ENCODE measurements around the gene ILKAP. TPM values are rescaled to one million over a fixed set of nuclear protein-coding genes. Genes with fewer than 3 reads are reported as not detected.

The ILKAP gene
- total and polyA plus RNA-seq, 2 donors (not counting 1 experiment from before 2014, with no cell fraction given) = 82.5 to 98.6 TPM

GRCh38 chr2:238226698-238227586 is 23.4 kb upstream of the ILKAP start:
- H3K9ac ChIP-seq (ENCODE audit: low read length) = no peak overlapping the region
- DNase-seq (no peak), ATAC-seq (ENCODE audit: low read depth) (no peak)
- H3K4me3 ChIP-seq (ENCODE audit: control extremely low read depth in 1 of 5, extremely low read depth in 1 of 5, insufficient read depth in 1 of 5, low read depth in 2 of 5, low read length in 4 of 5) = no peak overlapping the region
- no peak overlapping the region for H3K27ac ChIP-seq (ENCODE audit: low read length in 2 of 2)
- H3K27me3 Mint-ChIP-seq = peaks cover 10% of the 10 kb centered on the region
- TF ChIP-seq EZH2 (IDR thresholded peaks at IDR 0.05; ENCODE audit: borderline replicate concordance, insufficient read depth, low read depth, low read length, poor library complexity, severe bottlenecking) = no peak
- TF ChIP-seq, protein P1, sequence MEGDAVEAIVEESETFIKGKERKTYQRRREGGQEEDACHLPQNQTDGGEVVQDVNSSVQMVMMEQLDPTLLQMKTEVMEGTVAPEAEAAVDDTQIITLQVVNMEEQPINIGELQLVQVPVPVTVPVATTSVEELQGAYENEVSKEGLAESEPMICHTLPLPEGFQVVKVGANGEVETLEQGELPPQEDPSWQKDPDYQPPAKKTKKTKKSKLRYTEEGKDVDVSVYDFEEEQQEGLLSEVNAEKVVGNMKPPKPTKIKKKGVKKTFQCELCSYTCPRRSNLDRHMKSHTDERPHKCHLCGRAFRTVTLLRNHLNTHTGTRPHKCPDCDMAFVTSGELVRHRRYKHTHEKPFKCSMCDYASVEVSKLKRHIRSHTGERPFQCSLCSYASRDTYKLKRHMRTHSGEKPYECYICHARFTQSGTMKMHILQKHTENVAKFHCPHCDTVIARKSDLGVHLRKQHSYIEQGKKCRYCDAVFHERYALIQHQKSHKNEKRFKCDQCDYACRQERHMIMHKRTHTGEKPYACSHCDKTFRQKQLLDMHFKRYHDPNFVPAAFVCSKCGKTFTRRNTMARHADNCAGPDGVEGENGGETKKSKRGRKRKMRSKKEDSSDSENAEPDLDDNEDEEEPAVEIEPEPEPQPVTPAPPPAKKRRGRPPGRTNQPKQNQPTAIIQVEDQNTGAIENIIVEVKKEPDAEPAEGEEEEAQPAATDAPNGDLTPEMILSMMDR (IDR thresholded peaks at IDR 0.05) = no peak
- no peaks in the 10 kb centered on the region for H3K9me3 Mint-ChIP-seq (ENCODE audit: insufficient read depth)
- H3K27ac Mint-ChIP-seq = no peak overlapping the region
- H3K4me3 Mint-ChIP-seq = no peak overlapping the region
- intact Hi-C loops (cut with micrococcal nuclease) = no loop called here
- peaks cover 13% of the 10 kb centered on the region for H3K4me1 Mint-ChIP-seq
- H2AFZ ChIP-seq (ENCODE audit: insufficient read depth, low read depth, low read length, poor library complexity, severe bottlenecking) = no peak overlapping the region
- 98% methylated on average over 8 of the region's 8 CpGs for WGBS (ENCODE audit: insufficient coverage)
- peaks cover 0 to 15% (median 0%) of the 10 kb centered on the region in 3 donors for H3K9me3 ChIP-seq (ENCODE audit: control extremely low read depth in 1 of 3, control insufficient read depth in 2 of 3, insufficient read depth in 1 of 3, low read length in 2 of 3)
- peaks cover 0 to 5% (median 0%) of the 10 kb centered on the region in 4 experiments for H3K27me3 ChIP-seq (replicated peaks in 1 of 4; ENCODE audit: control extremely low read depth in 1 of 4, control insufficient read depth in 3 of 4, insufficient read depth in 4 of 4, low read length in 3 of 4)
- ChIA-PET POLR2A (no interaction called here), CTCF (no interaction called here)
- peaks cover 0 to 2% of the 10 kb centered on the region in 2 experiments for H3K36me3 ChIP-seq (replicated peaks in 1 of 2; ENCODE audit: control extremely low read depth in 1 of 2, control insufficient read depth in 1 of 2, extremely low read depth in 1 of 2, insufficient read depth in 2 of 2, low read length in 1 of 2)
- H3K79me2 ChIP-seq (ENCODE audit: control insufficient read depth, insufficient read depth, low read length) = no peaks in the 10 kb centered on the region
- H4K20me1 ChIP-seq (ENCODE audit: control insufficient read depth, insufficient read depth, low read length, poor library complexity, severe bottlenecking) = no peaks in the 10 kb centered on the region
- no peak overlapping the region for H3K4me2 ChIP-seq (replicated peaks; ENCODE audit: low read depth, low read length, poor library complexity, severe bottlenecking)
- H3K4me1 ChIP-seq (ENCODE audit: control insufficient read depth in 2 of 2, insufficient read depth in 2 of 2, low read length in 2 of 2) = peaks cover 7 to 13% of the 10 kb centered on the region in 2 donors
